ENCODE measurements around the gene KRT12.
"Not testable (repeated sequence)": the region's sequence is repeated elsewhere in the genome, so short reads cannot be mapped to it uniquely, and the experiment has no call there.

Gene KRT12

GRCh38 chr17:40841246-40841645 is 25.8 kb downstream of the KRT12 start:
- no peak for DNase-seq

DNA sequence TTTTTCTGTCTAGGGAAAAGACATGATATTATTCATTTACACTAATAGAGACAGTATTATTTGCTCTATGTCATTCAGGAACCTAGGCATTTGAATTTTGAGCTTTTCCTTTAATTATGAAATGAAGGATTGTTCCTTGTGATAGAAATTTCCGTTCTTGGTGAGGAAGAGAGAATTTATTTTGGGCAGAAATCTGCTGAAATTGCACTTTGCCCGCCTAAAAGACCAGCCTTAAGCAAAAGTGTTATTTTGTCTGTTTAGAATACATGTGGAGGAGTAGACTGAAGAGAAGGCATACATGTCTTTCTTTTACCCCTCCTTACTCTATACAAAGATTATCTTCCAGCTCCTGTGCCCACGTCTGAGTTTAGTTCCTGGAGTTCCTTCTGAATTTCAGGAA is 27.8 kb downstream of the KRT12 start:
- no peak for DNase-seq

DNA sequence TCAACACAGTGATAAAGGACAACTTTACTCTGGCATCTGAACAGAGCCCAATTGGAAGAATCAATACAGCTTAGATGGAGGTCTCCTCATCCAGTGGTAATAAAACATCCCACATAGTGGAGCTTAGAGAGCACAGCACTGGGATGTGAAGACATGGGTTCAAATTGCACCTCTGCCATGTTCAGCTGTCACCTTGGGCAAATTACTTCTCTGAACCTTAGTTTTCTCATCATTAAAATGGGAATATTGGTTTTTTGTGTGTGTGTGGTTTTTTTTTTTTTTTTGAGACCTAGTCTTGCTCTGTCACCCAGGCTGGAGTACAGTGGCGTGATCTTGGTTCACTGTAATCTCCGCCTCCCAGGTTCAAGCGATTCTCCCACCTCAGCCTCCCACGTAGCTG is 31.0 kb downstream of the KRT12 start:
- no peak for DNase-seq

DNA sequence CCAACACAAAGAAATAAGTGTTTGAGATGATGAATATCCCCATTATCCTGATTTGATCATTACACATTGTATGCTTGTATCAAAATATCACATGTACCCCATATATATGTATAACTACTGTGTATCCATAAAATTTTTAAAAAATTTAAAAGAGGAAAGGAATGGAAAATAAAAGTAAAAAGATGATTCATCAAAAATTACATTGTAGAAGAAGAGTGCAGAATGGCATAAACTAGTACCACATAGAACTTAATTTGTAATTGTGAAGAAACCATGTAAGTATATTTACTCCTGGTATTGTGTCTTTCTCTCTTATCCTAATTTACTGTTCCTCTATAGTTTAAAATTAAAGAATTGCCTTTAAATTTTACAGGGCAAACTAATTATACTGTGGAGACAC is 33.1 kb downstream of the KRT12 start:
- DNase-seq = no peak

- DNase-seq = no peak
Measured at GRCh38 chr17:40832840-40833239, 34.2 kb downstream of the KRT12 start.

GRCh38 chr17:40830085-40830776 is 36.8 kb downstream of the KRT12 start:
- no peak for DNase-seq

DNA sequence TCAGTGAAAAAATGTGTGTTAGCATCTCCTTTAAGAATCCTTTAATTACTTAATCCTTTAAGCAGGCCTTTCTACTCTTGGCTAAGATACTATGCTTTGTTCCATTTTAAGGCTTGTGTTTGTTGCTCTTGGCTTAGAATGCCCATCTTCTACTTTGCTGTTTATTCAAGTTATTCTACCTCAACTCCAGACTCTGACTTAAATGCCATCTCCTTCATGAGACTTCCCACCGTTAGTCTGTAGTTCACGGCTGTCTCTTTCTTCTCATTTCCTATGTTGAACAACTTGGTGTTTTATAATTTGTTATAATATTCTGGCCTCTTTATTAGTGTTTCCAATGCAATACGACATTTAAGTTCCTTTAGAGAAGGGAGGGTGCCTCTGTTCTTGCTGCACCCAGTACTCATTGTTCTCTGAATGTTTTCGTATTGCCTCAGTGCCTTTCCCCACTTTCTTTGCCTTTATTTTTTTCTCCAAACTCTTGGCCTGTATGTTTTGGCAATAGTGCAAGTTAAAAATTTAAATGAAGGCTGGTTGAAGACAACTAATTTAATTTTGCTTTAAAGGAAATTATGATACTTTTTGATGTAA is 38.5 kb downstream of the KRT12 start:
- DNase-seq = no peak

GRCh38 chr17:40827746-40828453 is 39.1 kb downstream of the KRT12 start:
- no peak for DNase-seq

- no peak for DNase-seq
Measured at GRCh38 chr17:40825599-40825998, 41.4 kb downstream of the KRT12 start.

- DNase-seq = no peak
Measured at GRCh38 chr17:40824015-40824832, 42.8 kb downstream of the KRT12 start.

GRCh38 chr17:40822132-40822812 is 44.8 kb downstream of the KRT12 start, which contains the start of gene KRT10:
Gene KRT10, minus strand, starts transcription at chr17:40822614. Its CDS starts 29 bp downstream, at chr17:40822585.
- no peak for DNase-seq

- DNase-seq = no peak
Measured at GRCh38 chr17:40821536-40821935, 45.5 kb downstream of the KRT12 start.

DNA sequence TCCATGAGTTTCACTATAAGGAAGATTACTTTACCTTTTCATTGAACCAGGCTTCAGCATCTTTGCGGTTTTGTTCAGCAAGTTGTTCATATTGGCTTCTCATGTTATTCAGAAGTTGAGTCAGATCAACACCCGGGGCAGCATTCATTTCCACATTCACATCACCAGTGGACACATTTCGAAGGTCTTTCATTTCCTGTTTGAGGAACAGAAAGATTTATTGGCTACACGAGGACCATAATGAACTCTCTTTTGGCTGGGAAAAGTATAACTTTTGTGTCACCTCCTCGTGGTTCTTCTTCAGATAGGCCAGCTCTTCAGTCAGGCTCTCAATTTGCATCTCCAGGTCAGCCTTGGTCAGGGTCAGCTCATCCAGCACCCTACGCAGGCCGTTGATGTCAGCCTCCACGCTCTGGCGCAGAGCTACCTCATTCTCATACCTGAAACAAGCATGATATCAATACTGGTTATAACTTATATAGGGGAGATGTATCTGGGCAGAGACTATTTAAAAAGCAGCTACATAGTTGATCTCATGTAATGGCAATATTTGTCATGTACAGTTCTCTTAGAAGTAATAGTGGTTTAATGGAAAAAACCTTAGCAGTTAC is 46.7 kb downstream of the KRT12 start:
- DNase-seq = no peak

DNA sequence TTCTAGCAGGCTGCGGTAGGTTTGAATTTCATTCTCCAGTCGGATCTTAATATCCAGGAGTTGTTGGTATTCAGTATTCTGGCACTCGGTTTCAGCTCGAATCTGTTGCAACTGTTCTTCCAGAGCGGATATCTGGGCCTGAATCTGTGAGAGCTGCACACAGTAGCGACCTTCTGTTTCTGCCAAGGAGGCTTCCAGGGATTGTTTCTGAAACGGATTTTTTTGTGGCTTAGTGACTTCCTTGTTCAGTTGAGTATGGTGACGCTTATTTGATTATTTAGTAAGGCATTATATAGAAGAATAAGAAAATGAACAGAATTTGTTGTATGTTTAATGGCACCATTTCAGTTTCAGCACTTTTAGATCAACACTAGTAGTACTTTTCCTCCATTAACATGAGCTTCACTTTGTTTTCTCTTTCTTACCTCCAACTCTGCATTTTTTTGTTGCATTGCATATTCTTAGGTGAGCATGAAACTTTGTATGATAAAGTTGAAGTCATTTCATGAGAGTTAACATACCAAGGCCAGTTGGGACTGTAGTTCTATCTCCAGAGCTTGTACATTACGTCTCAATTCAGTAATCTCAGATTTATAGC is 47.4 kb downstream of the KRT12 start:
- DNase-seq = no peak

DNA sequence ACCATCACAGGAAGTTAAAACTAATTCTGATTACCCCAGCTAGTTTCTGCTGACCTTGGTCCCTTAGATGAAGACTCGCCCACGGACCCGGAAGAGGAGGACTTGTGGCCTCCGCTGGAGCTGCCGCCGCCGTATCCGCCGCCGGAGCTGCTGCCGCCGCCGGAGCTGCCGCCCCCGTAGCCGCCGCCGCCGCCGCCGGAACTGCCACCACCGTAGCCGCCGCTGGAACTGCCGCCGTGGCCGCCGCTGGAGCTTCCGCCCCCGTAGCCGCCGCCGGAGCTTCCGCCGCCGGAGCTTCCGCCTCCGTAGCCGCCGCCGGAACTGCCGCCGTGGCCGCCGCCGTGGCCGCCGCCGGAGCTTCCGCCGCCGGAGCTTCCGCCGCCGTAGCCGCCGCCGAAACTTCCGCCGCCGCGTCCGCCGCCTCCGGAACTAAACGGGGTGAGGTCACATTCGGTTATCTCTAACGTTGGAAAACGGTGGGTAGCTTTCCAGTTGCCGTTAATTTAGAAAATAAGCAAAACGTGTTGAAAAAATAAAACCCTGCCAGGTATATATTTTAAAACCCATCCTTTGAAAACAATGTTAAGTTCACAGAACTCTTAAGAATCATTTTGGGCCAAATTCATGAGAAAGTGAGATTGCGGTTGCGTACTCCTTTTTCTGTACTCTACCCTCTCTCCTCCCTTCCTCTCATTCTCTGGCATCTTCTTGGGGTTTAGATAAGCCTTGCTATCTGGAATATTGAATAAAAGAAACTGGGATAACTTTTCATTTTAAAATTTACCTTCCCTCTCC is 48.1 kb downstream of the KRT12 start:
- DNase-seq = peak; percentile 90 to 95 (median 94)

- DNase-seq = no peak
Measured at GRCh38 chr17:40818343-40818732, 48.7 kb downstream of the KRT12 start.

DNA sequence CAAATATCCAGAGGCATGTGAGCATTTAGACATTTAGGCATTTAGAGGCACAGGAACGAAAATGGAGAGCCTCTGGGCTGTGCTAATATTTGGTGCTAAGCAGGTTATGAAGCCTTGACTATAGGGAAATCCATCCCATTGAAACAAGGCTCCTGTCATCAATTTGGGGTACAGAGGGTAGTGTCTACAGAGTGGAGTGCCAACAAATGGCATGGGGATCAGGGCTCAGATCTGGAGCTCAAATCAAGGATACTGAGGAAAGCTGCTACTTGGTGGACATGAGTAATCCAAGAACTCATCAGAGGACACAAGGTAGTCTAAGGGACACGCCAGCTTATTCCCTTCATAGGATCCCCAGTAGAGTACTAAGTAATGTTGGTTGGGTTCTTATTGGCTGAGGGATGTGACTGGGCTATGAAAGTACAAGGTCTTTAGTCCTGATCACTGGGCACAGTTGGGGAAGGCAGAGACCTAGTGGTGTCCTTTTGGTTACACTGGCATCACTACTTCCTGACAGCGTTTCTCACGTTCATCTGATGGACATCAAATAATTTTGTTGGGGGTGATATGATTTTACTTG is 49.8 kb downstream of the KRT12 start:
- no peak for DNase-seq

DNA sequence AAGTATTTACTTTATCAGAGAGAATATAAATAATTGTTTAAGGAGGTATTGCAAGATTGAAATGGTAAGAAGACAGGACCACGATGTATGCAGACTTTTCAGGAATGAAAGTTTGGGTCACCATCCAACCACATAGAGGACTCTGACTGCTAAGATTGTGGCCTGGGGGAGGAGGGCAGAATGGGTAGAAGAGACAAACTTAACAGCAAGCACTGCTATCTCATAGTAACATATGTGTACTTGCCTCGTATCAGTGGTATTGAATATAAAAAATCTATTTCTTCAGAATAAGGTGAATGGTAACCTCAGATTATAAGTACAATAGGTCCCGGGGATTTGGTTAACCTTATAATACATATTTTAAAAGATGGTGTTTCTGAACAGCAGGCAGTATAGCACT is 50.5 kb downstream of the KRT12 start:
- no peak for DNase-seq

- DNase-seq = no peak
Measured at GRCh38 chr17:40815381-40815780, 51.6 kb downstream of the KRT12 start.

- not testable (repeated sequence) for DNase-seq
Measured at GRCh38 chr17:40814657-40815056, 52.4 kb downstream of the KRT12 start.

DNA sequence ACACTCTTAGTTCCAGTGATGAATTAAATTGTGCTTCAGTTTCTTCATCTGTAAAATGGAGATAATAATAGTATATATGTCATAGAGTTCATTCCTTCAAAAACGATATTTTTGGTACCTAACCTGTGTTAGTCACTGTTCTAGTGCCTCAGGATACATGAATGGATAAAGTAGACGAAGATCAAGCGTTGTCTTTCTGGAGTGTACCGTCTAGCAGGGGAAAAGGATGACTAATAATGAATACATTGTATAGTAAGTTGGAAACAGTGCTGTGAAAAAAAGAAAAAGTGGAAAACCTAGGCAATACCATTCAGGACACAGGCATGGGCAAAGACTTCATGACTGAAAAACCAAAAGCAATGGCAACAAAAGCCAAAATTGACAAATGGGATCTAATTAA is 53.2 kb downstream of the KRT12 start:
- DNase-seq = no peak
